ENCODE results near the gene CHN2. TPM values are rescaled to one million over a fixed set of nuclear protein-coding genes. Genes with fewer than 3 reads are reported as not detected.

Gene CHN2
- total RNA-seq, 1 donor from 2014 or later = 6.6 TPM

- peaks cover 3% of the 10 kb centered on the region for H3K36me3 Mint-ChIP-seq
- no peaks in the 10 kb centered on the region for H3K4me1 ChIP-seq
- no peak overlapping the region for H2AFZ ChIP-seq (replicated peaks)
- TF ChIP-seq EZH2phosphoT487 (IDR thresholded peaks at IDR 0.05) (no peak), CTCF (IDR thresholded peaks at IDR 0.05) (no peak), EZH2 (IDR thresholded peaks at IDR 0.05) (no peak)
- H3K27ac Mint-ChIP-seq = no peak overlapping the region
- no peak for DNase-seq (ENCODE audit: low spot score)
- H3K27me3 ChIP-seq = no peaks in the 10 kb centered on the region
- no peaks in the 10 kb centered on the region for H3K36me3 ChIP-seq
- H3K4me2 ChIP-seq = no peak overlapping the region
- no peaks in the 10 kb centered on the region for H3K27me3 Mint-ChIP-seq (ENCODE audit: insufficient read depth, low read depth)
- no peaks in the 10 kb centered on the region for H3K9me3 Mint-ChIP-seq
- H3K4me3 ChIP-seq = no peak overlapping the region
- H3F3A ChIP-seq (ENCODE audit: low read depth) = no peaks in the 10 kb centered on the region
- H3K4me1 Mint-ChIP-seq = peaks cover 20% of the 10 kb centered on the region
- no peak overlapping the region for H3K4me3 Mint-ChIP-seq
- H3K9me3 ChIP-seq (ENCODE audit: low read depth) = no peaks in the 10 kb centered on the region
- H3K9ac ChIP-seq = no peak overlapping the region
- H4K20me1 ChIP-seq (ENCODE audit: low read depth) = no peaks in the 10 kb centered on the region
- no peaks in the 10 kb centered on the region for H3K79me2 ChIP-seq (ENCODE audit: low read depth)
- H3K27ac ChIP-seq = no peak overlapping the region
These were observed 311.4 kb downstream of the CHN2 start for GRCh38 chr7:29505931-29506330.

GRCh38 chr7:29508608-29509007 is 314.0 kb downstream of the CHN2 start:
- Mint-ChIP-seq H3K27me3 (ENCODE audit: insufficient read depth, low read depth) (no peaks in the 10 kb centered on the region), H3K9me3 (no peaks in the 10 kb centered on the region), H3K4me3 (no peak overlapping the region), H3K27ac (no peak overlapping the region), H3K36me3 (peaks cover 3% of the 10 kb centered on the region), H3K4me1 (peaks cover 11% of the 10 kb centered on the region)
- no peak overlapping the region for H3K27ac ChIP-seq
- H3K27me3 ChIP-seq = no peaks in the 10 kb centered on the region
- H3K4me2 ChIP-seq = no peak overlapping the region
- no peak overlapping the region for H3K9ac ChIP-seq
- no peaks in the 10 kb centered on the region for H3K4me1 ChIP-seq
- DNase-seq (ENCODE audit: low spot score) = no peak
- H3K4me3 ChIP-seq = no peak overlapping the region
- H3F3A ChIP-seq (ENCODE audit: low read depth) = no peaks in the 10 kb centered on the region
- H2AFZ ChIP-seq (replicated peaks) = no peak overlapping the region
- H3K36me3 ChIP-seq = no peaks in the 10 kb centered on the region
- H4K20me1 ChIP-seq (ENCODE audit: low read depth) = no peaks in the 10 kb centered on the region
- no peaks in the 10 kb centered on the region for H3K9me3 ChIP-seq (ENCODE audit: low read depth)
- TF ChIP-seq EZH2 (IDR thresholded peaks at IDR 0.05) = no peak
- TF ChIP-seq CTCF (IDR thresholded peaks at IDR 0.05) = no peak
- no peak for TF ChIP-seq EZH2phosphoT487 (IDR thresholded peaks at IDR 0.05)
- no peaks in the 10 kb centered on the region for H3K79me2 ChIP-seq (ENCODE audit: low read depth)

GRCh38 chr7:29510028-29510427 is 315.5 kb downstream of the CHN2 start:
- no peak for DNase-seq (ENCODE audit: low spot score)
- Histone ChIP-seq H3K4me2 (no peak overlapping the region), H2AFZ (replicated peaks) (no peak overlapping the region), H3K27ac (no peak overlapping the region), H3K9me3 (ENCODE audit: low read depth) (no peaks in the 10 kb centered on the region), H3K36me3 (no peaks in the 10 kb centered on the region), H3K79me2 (ENCODE audit: low read depth) (no peaks in the 10 kb centered on the region), H3K27me3 (no peaks in the 10 kb centered on the region), H3K4me3 (no peak overlapping the region), H4K20me1 (ENCODE audit: low read depth) (no peaks in the 10 kb centered on the region), H3F3A (ENCODE audit: low read depth) (no peaks in the 10 kb centered on the region), H3K4me1 (no peaks in the 10 kb centered on the region), H3K9ac (no peak overlapping the region)
- Mint-ChIP-seq H3K4me1 (peaks cover 3% of the 10 kb centered on the region), H3K27ac (no peak overlapping the region), H3K4me3 (no peak overlapping the region), H3K27me3 (ENCODE audit: insufficient read depth, low read depth) (peaks cover 4% of the 10 kb centered on the region), H3K36me3 (peaks cover 3% of the 10 kb centered on the region), H3K9me3 (no peaks in the 10 kb centered on the region)
- TF ChIP-seq EZH2phosphoT487 (IDR thresholded peaks at IDR 0.05) = no peak

GRCh38 chr7:29511337-29511736 is 316.8 kb downstream of the CHN2 start:
- H3K27ac ChIP-seq = no peak overlapping the region
- DNase-seq (ENCODE audit: low spot score) = no peak
- Mint-ChIP-seq H3K4me3 (no peak overlapping the region), H3K4me1 (no peaks in the 10 kb centered on the region), H3K36me3 (peaks cover 3% of the 10 kb centered on the region), H3K27ac (no peak overlapping the region), H3K9me3 (no peaks in the 10 kb centered on the region), H3K27me3 (ENCODE audit: insufficient read depth, low read depth) (peaks cover 4% of the 10 kb centered on the region)
- H3K79me2 ChIP-seq (ENCODE audit: low read depth) = no peaks in the 10 kb centered on the region
- no peak overlapping the region for H3K4me2 ChIP-seq
- no peak overlapping the region for H3K4me3 ChIP-seq
- no peaks in the 10 kb centered on the region for H3K9me3 ChIP-seq (ENCODE audit: low read depth)
- no peaks in the 10 kb centered on the region for H3F3A ChIP-seq (ENCODE audit: low read depth)
- H2AFZ ChIP-seq (replicated peaks) = no peak overlapping the region
- no peaks in the 10 kb centered on the region for H4K20me1 ChIP-seq (ENCODE audit: low read depth)
- no peaks in the 10 kb centered on the region for H3K4me1 ChIP-seq
- no peaks in the 10 kb centered on the region for H3K27me3 ChIP-seq
- H3K9ac ChIP-seq = no peak overlapping the region
- no peak for TF ChIP-seq CTCF (IDR thresholded peaks at IDR 0.05)
- no peak for TF ChIP-seq EZH2 (IDR thresholded peaks at IDR 0.05)
- H3K36me3 ChIP-seq = no peaks in the 10 kb centered on the region
